ENCODE data around the gene PFN1.
A peak's percentile ranks its signal among the peaks of the same experiment; 100 is the strongest.

Gene PFN1

GRCh38 chr17:4968486-4969046 is 20.2 kb upstream of the PFN1 start:
- H3K4me3 ChIP-seq (ENCODE audit: low read length in 2 of 2) = peak overlapping the region; percentile 90 to 96
- H3K27me3 ChIP-seq (ENCODE audit: control insufficient read depth in 2 of 2, insufficient read depth in 2 of 2, low read length in 2 of 2) = no peaks in the 10 kb centered on the region
- no peaks in the 10 kb centered on the region for H3K9me3 ChIP-seq (ENCODE audit: control insufficient read depth in 2 of 2, low read length in 2 of 2)
- peak overlapping the region; percentile 96 to 97 for H3K27ac ChIP-seq (ENCODE audit: low read depth in 2 of 2, low read length in 2 of 2)
- peak overlapping the region; percentile 77 to 85 for H3K9ac ChIP-seq (ENCODE audit: low read depth in 1 of 2, low read length in 2 of 2)
- H3K4me1 ChIP-seq (ENCODE audit: control insufficient read depth in 2 of 2, insufficient read depth in 2 of 2, low read length in 2 of 2) = peaks cover 17 to 19% of the 10 kb centered on the region in 2 donors
- H3K36me3 ChIP-seq (ENCODE audit: control insufficient read depth in 2 of 2, insufficient read depth in 2 of 2, low read length in 2 of 2) = peaks cover 26 to 29% of the 10 kb centered on the region in 2 donors

- Histone ChIP-seq H3K4me1 (ENCODE audit: control insufficient read depth in 2 of 2, insufficient read depth in 2 of 2, low read length in 2 of 2) (peaks cover 17 to 19% of the 10 kb centered on the region in 2 donors), H3K36me3 (ENCODE audit: control insufficient read depth in 2 of 2, insufficient read depth in 2 of 2, low read length in 2 of 2) (peaks cover 18 to 27% of the 10 kb centered on the region in 2 donors), H3K9ac (ENCODE audit: low read depth in 1 of 2, low read length in 2 of 2) (peak within 1 kb of the TSS; percentile 85 to 96), H3K4me3 (ENCODE audit: low read length in 2 of 2) (peak within 1 kb of the TSS; percentile 90 to 96), H3K9me3 (ENCODE audit: control insufficient read depth in 2 of 2, low read length in 2 of 2) (no peaks in the 10 kb centered on the region), H3K27me3 (ENCODE audit: control insufficient read depth in 2 of 2, insufficient read depth in 2 of 2, low read length in 2 of 2) (no peaks in the 10 kb centered on the region), H3K27ac (ENCODE audit: low read depth in 2 of 2, low read length in 2 of 2) (peak within 1 kb of the TSS; percentile 96 to 97)
Measured at GRCh38 chr17:4967539-4968485, 19.5 kb upstream of the PFN1 start, which contains the start of gene SPAG7. Gene SPAG7 (minus strand): TSS chr17:4967817. CDS start chr17:4967804, 13 bp downstream.

DNA sequence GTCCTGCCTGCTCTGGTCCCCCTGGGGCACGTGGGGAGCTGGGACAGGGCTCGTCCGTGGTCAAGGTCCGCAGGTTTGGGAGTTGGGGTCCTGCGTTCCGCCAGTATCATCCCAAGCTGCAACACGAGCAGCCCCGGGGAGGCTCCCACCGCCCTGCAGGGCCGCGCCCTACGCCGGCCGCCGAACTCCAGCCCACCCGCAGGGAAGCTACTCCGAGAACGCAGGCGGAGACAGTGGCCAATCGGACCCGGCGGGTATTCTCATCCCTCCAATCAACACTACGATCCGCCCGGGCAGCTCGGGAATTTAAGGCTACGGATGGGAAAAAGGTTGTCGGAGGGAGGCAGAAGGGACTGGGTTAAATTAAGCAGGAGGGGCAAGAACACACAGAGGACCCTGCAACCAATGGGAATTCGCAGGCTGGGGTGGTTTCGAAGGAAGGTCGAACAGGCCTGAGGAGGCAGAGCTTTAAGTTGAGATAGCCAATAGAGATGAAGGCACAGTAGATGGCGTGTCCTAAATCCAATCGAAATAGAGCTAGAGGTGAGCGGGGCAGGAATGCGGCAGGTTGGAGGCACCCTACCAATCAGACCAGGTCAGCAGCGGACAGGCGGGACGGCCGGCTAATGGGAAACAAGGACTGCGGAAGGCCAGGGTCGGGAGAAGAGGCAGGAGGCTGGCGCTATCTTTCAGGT is 18.7 kb upstream of the PFN1 start:
- Histone ChIP-seq H3K36me3 (ENCODE audit: control insufficient read depth in 2 of 2, insufficient read depth in 2 of 2, low read length in 2 of 2) (peaks cover 13 to 19% of the 10 kb centered on the region in 2 donors), H3K27ac (ENCODE audit: low read depth in 2 of 2, low read length in 2 of 2) (peak overlapping the region; percentile 96 to 97), H3K4me1 (ENCODE audit: control insufficient read depth in 2 of 2, insufficient read depth in 2 of 2, low read length in 2 of 2) (peaks cover 17 to 19% of the 10 kb centered on the region in 2 donors), H3K9me3 (ENCODE audit: control insufficient read depth in 2 of 2, low read length in 2 of 2) (no peaks in the 10 kb centered on the region), H3K4me3 (ENCODE audit: low read length in 2 of 2) (peak overlapping the region; percentile 90 to 96), H3K9ac (ENCODE audit: low read depth in 1 of 2, low read length in 2 of 2) (peak overlapping the region; percentile 85 to 96), H3K27me3 (ENCODE audit: control insufficient read depth in 2 of 2, insufficient read depth in 2 of 2, low read length in 2 of 2) (no peaks in the 10 kb centered on the region)

DNA sequence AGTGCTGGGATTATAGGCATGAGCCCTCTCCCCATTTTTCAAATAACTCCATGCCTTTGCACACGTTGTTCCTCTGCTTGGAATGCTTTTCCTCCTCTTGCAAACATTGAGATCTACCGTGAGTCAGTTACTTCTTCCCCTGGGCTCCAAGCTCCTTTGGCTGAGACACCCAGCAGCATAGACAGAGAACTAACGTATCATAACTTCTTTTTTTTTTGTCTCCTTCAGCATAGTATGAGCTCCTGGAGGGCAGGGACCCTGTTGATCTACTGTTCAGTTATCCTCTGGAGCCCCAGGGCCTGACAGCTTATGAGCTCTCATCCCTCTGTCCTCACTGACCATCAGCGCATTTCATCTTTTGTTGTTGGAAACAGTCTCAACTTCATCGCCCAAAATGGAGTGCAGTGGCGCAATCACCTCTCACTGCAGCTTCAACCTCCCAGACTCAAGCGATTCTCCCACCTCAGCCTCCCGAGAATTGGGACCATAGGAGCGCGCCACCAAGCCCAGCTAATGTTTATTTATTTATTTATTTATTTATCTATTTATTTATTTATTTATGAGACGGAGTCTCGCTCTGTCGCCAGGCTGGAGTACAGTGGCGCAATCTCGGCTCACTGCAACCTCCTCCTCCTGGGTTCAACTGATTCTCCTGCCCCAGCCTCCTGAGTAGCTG is 17.1 kb upstream of the PFN1 start:
- peaks cover 17 to 19% of the 10 kb centered on the region in 2 donors for H3K4me1 ChIP-seq (ENCODE audit: control insufficient read depth in 2 of 2, insufficient read depth in 2 of 2, low read length in 2 of 2)
- no peak overlapping the region for H3K9ac ChIP-seq (ENCODE audit: low read depth in 1 of 2, low read length in 2 of 2)
- no peak overlapping the region for H3K4me3 ChIP-seq (ENCODE audit: low read length in 2 of 2)
- no peak overlapping the region for H3K27ac ChIP-seq (ENCODE audit: low read depth in 2 of 2, low read length in 2 of 2)
- no peaks in the 10 kb centered on the region for H3K9me3 ChIP-seq (ENCODE audit: control insufficient read depth in 2 of 2, low read length in 2 of 2)
- no peaks in the 10 kb centered on the region for H3K27me3 ChIP-seq (ENCODE audit: control insufficient read depth in 2 of 2, insufficient read depth in 2 of 2, low read length in 2 of 2)
- H3K36me3 ChIP-seq (ENCODE audit: control insufficient read depth in 2 of 2, insufficient read depth in 2 of 2, low read length in 2 of 2) = peaks cover 12 to 14% of the 10 kb centered on the region in 2 donors

GRCh38 chr17:4960279-4960922 is 12.1 kb upstream of the PFN1 start:
- no peaks in the 10 kb centered on the region for H3K9me3 ChIP-seq (ENCODE audit: control insufficient read depth in 2 of 2, low read length in 2 of 2)

DNA sequence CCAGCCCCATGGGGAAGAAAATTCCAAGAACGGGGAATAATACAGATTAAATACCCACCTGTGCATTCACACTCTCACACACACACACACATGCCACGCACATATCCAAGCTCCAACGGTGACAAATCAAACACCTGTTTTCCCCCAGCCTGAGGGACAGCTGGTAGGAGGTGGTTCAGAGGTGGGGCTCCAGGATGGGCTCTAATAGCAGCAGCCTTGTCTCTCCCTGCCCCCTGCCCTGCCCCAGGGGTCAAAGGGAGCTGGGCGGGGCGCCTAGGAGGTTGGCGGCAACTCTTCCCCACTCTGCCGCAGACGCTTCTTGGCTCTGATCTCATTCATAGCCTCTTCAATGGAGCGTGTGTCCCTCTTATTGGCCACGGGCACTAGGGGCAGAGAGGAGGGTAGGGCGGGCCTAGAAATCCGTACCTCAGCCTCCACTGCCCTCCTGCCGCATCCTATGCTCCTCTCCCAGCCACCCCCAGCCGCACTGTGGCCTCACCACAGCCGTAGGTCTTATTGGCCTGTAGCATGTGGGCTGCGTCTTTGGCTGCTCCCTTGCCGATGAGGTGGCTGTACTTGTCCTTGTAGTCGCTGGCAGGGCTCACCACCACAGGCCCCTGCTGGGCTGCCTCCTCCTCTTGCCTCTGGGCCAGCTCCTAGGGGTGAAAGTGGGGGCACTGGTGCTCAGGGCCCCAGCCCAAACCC is 11.1 kb upstream of the PFN1 start:
- H3K27ac ChIP-seq (ENCODE audit: low read depth in 2 of 2, low read length in 2 of 2) = peak overlapping the region in 1 of 2 donors; percentile 26
- no peaks in the 10 kb centered on the region for H3K9me3 ChIP-seq (ENCODE audit: control insufficient read depth in 2 of 2, low read length in 2 of 2)
- H3K36me3 ChIP-seq (ENCODE audit: control insufficient read depth in 2 of 2, insufficient read depth in 2 of 2, low read length in 2 of 2) = peaks cover 8 to 14% of the 10 kb centered on the region in 2 donors
- no peak overlapping the region for H3K4me3 ChIP-seq (ENCODE audit: low read length in 2 of 2)
- H3K4me1 ChIP-seq (ENCODE audit: control insufficient read depth in 2 of 2, insufficient read depth in 2 of 2, low read length in 2 of 2) = peaks cover 9% of the 10 kb centered on the region in 2 donors
- no peak overlapping the region for H3K9ac ChIP-seq (ENCODE audit: low read depth in 1 of 2, low read length in 2 of 2)
- H3K27me3 ChIP-seq (ENCODE audit: control insufficient read depth in 2 of 2, insufficient read depth in 2 of 2, low read length in 2 of 2) = no peaks in the 10 kb centered on the region

More at GRCh38 chr17:4960279-4960922, 12.1 kb upstream of the PFN1 start:
- Histone ChIP-seq H3K4me3 (ENCODE audit: low read length in 2 of 2) (no peak overlapping the region), H3K36me3 (ENCODE audit: control insufficient read depth in 2 of 2, insufficient read depth in 2 of 2, low read length in 2 of 2) (peaks cover 8 to 14% of the 10 kb centered on the region in 2 donors), H3K27me3 (ENCODE audit: control insufficient read depth in 2 of 2, insufficient read depth in 2 of 2, low read length in 2 of 2) (no peaks in the 10 kb centered on the region), H3K27ac (ENCODE audit: low read depth in 2 of 2, low read length in 2 of 2) (no peak overlapping the region), H3K4me1 (ENCODE audit: control insufficient read depth in 2 of 2, insufficient read depth in 2 of 2, low read length in 2 of 2) (peaks cover 9% of the 10 kb centered on the region in 2 donors), H3K9ac (ENCODE audit: low read depth in 1 of 2, low read length in 2 of 2) (no peak overlapping the region)

DNA sequence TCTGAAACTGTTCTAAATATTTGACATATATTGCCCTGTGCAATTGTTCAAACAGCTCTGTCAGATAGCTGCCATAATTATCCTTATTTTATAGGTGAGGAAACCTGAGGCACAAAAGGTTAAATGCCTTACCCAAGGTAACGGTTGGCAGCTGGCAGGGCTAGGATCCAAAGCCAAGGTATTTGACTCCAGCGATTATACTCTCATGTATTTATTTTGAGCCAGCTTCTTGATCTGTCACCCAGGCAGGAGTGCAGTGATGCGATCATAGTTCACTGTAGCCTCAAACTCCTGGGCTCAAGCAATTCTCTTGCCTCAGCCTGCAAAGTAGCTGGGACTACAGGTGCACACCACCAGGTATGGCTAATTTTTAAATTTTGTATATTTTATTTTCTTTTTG is 9.8 kb upstream of the PFN1 start:
- H3K9me3 ChIP-seq (ENCODE audit: control insufficient read depth in 2 of 2, low read length in 2 of 2) = no peaks in the 10 kb centered on the region
- H3K27me3 ChIP-seq (ENCODE audit: control insufficient read depth in 2 of 2, insufficient read depth in 2 of 2, low read length in 2 of 2) = no peaks in the 10 kb centered on the region
- H3K27ac ChIP-seq (ENCODE audit: low read depth in 2 of 2, low read length in 2 of 2) = no peak overlapping the region
- H3K9ac ChIP-seq (ENCODE audit: low read depth in 1 of 2, low read length in 2 of 2) = no peak overlapping the region
- no peak overlapping the region for H3K4me3 ChIP-seq (ENCODE audit: low read length in 2 of 2)
- peaks cover 9% of the 10 kb centered on the region in 2 donors for H3K4me1 ChIP-seq (ENCODE audit: control insufficient read depth in 2 of 2, insufficient read depth in 2 of 2, low read length in 2 of 2)
- peaks cover 8 to 14% of the 10 kb centered on the region in 2 donors for H3K36me3 ChIP-seq (ENCODE audit: control insufficient read depth in 2 of 2, insufficient read depth in 2 of 2, low read length in 2 of 2)

DNA sequence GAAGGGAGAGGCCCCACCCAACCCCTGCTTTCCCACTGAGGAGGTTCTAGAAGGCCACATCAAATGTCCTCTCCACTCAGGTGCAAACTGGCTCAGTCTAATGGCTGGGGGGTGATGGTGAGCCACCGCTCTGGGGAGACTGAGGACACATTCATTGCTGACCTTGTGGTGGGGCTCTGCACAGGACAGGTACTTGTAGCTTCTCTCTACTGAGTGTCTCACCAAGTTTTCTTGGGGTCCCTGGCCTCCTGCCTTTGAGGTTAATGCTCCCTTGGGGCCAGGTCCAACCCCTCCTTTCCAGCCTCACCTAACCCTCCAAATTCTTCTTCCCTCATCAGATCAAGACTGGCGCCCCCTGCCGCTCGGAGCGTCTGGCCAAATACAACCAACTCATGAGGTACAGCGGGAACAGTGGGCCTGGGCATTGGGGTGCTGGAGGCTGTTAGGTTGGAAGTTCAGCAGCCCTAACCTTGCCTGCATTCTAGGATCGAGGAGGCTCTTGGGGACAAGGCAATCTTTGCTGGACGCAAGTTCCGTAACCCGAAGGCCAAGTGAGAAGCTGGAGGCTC is 8.2 kb upstream of the PFN1 start:
- Histone ChIP-seq H3K27me3 (ENCODE audit: control insufficient read depth in 2 of 2, insufficient read depth in 2 of 2, low read length in 2 of 2) (no peaks in the 10 kb centered on the region), H3K9ac (ENCODE audit: low read depth in 1 of 2, low read length in 2 of 2) (no peak overlapping the region), H3K27ac (ENCODE audit: low read depth in 2 of 2, low read length in 2 of 2) (no peak overlapping the region), H3K4me3 (ENCODE audit: low read length in 2 of 2) (no peak overlapping the region), H3K4me1 (ENCODE audit: control insufficient read depth in 2 of 2, insufficient read depth in 2 of 2, low read length in 2 of 2) (peaks cover 9% of the 10 kb centered on the region in 2 donors), H3K36me3 (ENCODE audit: control insufficient read depth in 2 of 2, insufficient read depth in 2 of 2, low read length in 2 of 2) (peaks cover 8 to 12% of the 10 kb centered on the region in 2 donors), H3K9me3 (ENCODE audit: control insufficient read depth in 2 of 2, low read length in 2 of 2) (no peaks in the 10 kb centered on the region)

Data from mucosa of rectum (tissue), 2 donors.